HG02610 (cell line): ENCODE measurements around the gene DPP6.
"Not testable (repeated sequence)": the region's sequence is repeated elsewhere in the genome, so short reads cannot be mapped to it uniquely, and the experiment has no call there.

Source experiments
- ATAC-seq: cut with Tn5 transposase; IDR thresholded peaks from one replicate; pipeline ENCODE4 v1.9.1; 2021; ENCODE audit warnings: mild to moderate bottlenecking, moderate library complexity; ENCODE audit not compliant: unreplicated experiment

DPP6 gene

DNA sequence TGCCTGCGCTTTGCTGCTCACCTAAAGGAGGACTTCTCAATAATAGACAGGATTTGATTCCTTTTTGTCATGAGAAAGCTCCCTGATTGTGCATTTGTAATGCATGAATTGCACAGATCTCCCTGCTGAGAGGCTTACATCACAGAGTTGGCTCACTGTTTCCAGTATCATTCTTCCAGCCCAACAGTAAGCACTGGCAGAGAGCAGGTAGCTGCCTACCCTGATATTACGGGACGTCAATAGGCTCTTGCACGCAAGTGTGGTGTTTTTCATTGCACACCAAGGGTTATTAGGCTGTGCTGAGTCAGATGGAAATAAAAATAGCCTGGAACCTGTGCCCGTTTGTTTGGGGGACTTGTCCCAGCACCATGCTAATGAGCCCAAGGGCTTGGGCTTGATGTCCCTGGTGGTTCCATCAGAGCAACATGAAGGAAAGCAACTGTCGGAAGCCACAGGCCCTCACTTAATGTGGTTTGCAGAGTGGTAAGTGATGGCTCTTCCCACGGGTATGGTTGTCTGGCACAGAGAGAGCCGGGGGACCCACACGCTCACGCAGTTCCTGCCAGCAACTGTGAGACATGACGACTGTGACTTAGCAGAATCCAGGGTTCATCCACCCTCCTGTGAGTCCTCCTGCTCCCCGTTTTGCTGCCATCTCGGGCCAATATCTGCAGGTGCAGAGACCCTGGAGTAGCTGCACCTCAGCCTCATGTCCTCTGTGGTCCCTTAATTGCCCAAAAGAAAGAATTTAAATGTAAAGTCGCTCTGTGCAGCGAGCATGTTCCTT lies 20.4 kb downstream of the DPP6 start:
- not testable (repeated sequence) for ATAC-seq

DNA sequence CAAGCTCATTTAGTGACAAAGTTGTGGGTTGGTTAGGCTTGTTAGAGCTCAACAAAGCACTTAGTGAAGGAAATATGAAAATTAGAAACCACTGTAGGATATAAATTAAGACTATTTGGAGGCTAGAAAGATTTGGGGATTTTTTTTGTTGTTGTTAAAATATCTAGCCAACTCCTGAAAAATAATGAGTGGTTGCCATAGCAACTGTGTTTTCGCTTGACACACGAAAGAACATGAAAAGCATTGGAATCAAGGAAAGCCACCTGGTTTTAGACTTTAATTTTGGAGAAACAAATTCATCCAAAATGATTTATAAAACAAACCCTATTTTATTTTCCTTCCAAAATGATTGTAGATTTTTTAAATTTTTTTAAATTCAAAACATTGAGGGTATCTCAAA lies 26.3 kb downstream of the DPP6 start:
- not testable (repeated sequence) for ATAC-seq

DNA sequence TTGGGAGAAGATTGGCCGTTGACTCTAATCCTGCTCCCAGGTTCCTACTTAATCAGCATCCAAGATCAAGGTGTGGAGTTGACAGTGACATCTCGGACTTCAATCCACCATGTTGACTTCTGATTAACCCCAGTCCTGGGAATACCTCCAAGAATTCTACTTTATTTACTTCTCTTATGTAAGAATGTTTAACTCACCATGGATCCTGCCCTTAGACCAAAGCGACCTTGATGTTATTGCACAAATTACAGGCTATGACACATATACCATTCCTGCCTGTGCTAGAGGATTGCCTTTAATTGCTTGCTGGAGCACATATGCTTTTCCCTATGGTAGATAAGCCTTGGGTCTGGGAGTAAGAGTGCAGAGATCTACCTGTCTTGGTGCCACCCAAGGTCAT lies 28.1 kb downstream of the DPP6 start:
- ATAC-seq = not testable (repeated sequence)

DNA sequence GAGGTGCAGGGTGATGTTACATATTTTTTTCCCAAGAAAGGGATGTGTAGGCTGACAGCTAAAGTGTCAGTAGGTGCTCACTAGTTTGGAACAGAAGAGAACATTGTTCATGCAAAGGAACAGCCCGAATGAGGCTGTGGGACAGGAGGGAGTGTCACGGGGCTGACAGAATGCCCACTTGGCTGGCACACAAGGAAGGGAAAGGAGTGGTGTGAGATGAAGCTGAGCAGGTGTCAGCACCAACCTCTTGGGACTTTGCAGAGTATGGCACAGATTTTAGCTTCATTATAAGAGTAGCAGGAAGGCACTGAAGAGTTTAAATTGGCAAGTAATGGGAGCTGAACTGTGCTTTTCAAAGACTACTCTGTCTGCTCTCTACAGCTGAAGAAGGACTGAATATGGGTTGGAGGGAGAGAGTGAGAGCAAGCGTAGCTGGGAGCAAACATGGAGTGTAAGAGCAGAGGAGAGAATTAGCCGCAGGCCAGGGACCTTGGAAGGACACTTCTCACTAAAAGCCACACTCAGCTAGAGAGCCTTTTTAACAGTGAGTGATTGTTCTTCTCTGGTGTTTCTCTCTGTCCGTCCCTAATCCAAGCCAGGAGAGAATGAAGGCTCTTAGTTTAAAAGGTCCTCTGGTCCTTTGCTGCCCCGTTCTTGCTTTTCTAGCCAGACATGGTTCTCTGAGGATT lies 35.0 kb downstream of the DPP6 start:
- not testable (repeated sequence) for ATAC-seq

DNA sequence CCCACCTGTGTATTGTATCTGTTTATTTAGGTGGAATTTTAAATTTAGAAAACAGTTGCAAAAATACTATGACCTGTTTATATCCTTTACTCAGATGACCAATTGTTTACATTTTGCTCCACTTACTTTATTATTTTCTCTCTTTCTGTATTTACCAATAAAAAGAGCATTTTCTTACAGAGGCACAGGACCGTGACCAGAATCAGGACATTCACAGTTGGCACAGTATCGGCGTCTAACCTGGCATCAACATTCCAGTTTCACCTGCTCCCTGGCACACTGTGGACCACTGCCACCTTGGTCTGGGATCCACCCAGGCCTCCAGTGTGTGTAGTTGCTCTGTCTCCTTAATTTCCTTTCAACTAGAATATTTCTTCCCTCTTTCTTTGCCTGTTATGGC lies 39.9 kb downstream of the DPP6 start:
- not testable (repeated sequence) for ATAC-seq

DNA sequence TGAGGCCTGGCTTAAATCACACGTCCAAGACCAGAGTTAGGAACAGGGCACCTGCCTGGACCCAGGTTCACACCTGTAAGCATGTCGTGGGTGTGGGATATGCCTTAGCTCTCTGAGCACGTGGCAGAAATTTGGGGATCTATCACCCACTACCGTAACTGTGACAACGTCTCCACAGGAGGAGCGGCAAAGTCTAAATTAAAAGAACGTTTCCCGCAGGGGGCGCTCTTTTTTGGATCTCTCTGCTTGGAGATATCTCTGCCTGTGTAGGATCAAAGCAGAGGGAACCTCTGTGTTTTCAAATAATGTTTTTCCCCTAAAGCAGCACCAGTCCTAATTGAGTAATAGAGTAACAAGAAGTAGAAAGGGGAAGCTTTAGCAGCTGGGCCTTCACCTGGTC lies 43.0 kb downstream of the DPP6 start:
- ATAC-seq = not testable (repeated sequence)

DNA sequence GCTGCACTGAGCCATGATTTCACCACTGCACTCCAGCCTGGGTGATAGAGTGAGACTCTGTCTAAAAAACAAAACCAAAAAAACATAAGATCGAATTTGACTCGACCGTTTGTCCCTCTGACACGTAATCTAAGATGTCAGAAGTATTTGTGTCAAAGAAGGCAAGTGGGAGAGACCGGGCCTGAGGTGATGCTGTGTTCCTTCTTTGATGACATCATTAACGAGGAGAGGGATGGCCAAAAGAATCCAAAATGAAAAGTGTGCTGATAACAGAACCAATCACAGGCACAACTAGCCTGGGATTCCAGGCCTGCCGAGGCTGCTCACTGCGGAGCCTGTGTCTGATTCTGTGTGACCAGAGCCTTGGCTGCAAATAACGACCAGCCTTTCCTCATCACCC lies 52.9 kb downstream of the DPP6 start:
- ATAC-seq = not testable (repeated sequence)

DNA sequence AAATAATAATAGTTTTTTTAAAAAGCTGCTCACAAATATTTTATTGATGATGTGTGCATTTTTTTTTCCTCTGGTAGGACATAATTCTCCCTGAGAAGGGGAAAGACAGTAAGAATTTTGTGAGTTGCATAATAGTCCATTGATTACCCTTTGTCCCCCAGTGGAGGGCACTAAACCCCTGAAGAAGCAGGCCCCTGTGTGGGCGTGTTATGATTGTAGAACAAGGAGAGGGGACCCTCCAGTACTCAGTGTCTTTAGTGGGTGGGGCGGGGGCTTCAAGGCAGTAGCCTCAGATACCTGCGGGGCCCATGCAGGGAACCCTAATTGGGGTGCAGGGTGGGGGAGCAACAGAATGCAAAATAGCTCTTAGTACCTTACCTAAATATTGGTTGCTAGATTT lies 57.4 kb downstream of the DPP6 start:
- not testable (repeated sequence) for ATAC-seq

DNA sequence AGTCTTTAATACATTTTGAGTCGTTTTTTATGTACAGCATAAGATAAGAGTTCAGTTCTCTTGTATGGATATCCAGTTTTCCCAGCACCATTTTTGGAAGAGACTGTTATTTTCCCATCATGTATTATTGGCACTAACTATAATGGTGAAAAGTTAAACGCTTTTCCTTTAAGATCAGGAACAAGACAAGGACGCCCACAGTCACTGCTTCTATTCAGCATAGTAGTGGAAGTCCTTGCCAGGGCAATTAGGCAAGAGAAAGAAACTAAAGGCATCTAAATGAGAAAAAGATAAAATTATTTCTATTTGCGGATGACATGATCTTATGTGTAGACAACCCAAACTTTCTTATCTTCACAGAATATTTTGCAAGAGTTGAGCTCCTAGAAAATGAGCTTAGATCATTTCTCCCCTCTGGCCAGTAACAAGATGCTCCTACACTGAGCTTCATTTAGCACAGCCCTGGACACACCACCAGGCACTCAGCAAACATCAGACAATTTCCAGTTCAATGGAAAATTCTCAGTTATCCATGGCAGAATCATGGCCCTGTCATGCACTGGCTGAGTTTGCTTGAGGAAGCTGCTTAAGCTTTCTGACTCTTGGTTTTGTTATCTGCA lies 61.6 kb downstream of the DPP6 start:
- not testable (repeated sequence) for ATAC-seq

DNA sequence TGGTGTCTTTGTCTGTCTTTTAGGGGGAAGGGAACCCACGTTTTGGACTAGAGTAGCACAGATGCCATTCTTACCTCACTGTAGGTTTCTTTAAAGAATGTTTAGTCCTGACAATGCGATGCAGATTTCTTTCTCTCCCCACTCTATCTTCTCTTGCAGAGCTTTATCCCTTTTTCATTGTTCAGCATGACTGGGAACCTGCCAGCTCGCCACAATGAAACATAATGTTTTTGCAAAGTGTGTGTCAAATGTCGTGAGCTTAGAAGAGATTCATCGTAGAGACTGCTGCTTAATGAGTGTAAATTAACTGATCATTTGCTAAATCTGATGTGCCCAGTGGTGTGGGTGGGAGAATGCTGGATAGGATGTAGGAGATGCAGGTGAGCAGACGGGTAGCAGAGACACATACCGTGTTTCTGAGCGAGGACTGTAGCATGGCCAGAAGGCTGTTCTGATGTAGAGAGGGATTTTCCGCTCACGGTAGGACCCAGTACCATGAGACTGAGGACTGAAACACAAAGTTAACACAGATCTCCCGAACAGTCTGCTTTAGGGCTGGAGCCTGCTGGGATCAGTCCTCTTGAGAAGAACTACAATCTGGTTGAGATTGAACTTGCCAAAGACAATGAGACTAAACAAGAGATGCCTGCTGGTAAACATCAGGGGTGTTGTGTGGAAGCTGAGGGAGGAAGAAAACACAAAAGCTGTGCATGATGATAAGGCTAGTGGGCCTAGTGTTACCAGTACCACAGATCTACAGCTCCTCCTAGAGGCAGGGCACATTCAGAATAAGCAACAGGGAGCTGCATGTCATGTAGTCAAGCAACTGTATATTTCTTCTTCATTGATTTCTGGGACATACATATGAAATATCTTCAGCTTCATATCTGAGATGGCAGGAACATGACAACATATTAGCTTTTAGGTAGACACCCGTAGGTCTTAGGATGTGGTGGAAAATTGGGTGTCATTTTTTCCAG lies 65.5 kb downstream of the DPP6 start:
- not testable (repeated sequence) for ATAC-seq

DNA sequence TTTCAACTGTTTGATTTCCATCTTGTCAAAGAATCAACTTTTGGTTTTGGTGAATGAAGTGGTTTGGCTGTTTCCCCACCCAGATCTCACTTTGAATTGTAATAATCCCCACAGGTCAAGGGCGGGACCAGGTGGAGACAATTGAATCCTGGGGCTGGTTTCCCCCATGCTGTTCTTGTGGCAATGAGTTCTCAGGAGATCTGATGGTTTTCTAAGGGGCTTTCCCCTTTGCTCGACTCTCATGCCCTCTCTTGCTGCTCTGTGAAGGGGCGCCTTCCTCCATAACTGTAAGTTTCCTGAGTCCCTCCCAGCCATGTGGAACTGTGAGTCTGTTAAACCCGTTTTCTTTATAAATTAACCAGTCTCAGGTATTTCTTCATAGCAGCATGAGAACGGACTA lies 68.6 kb downstream of the DPP6 start:
- not testable (repeated sequence) for ATAC-seq

DNA sequence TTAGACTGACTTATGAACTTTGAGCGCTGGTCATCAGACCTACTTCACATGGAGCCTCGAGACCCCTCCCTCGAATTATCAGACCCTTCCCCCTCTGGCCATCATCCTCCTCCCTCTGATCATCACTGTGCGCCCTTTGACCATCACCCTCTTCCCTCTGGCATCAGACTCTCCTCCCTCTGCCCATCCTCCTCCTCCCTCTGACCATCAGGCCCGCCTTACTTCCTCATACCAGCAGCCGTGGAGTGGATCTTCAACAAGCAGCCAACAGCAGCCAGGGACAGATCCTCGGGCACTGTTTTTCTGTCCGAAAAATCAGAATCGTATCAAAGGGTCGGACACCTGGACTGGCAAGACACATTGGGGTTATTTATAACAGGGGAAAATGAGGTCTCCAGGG lies 70.5 kb downstream of the DPP6 start:
- not testable (repeated sequence) for ATAC-seq

DNA sequence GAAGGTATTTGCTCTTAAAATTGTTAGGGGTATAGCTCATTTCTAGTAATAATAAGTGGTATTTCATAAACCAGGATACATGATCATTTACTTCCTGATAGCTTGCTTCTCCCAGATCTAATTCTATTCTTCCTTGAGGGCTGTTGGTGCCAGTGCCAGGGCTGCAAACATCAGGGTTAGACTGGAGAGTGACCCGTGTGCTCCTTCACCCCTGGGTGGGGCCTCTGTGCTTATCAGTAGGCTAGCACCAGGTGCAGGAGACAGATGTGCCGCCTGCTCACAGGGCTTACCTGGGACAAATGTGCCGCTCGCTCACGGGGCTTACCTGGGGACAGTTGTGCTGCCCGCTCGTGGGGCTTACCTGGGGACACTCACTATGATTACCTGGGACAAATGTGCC lies 71.2 kb downstream of the DPP6 start:
- ATAC-seq = not testable (repeated sequence)

DNA sequence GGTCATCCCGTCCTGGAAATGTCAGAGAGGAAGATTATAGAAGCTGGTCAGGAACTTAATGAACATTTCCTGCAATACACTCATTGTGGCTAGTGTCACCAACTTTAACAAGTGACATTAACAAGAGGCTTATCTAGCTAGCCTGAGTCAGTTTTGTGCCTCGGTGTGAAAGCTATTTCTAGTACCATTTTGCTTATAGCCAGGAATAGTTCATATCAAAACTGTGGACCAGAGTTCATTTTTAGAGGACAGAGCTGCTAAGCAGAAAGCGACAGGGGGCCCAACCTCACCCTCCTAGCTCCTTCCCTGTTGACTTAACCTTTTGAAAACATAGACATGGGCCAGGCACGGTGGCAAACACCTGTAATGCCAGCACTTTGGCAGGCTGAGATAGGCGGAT lies 76.9 kb downstream of the DPP6 start:
- not testable (repeated sequence) for ATAC-seq

DNA sequence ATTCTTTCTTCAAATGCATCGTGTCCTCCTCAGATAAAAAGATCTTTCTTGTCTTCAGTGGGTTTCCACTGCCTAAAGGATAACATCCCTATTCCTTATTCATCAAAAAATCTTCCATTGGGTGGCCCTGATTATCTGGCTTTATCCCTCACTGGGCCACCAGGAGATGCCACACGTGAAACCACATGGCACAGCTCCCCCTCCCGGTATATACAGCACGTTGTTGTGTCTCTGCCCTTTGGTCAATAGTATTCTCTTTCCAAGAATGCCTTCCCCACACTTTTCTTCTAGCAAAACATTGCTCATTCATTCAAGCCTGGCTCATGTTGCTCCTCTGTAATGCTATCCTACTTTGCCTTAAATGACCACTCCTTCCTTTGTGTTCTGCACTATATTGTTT lies 80.4 kb downstream of the DPP6 start:
- not testable (repeated sequence) for ATAC-seq

DNA sequence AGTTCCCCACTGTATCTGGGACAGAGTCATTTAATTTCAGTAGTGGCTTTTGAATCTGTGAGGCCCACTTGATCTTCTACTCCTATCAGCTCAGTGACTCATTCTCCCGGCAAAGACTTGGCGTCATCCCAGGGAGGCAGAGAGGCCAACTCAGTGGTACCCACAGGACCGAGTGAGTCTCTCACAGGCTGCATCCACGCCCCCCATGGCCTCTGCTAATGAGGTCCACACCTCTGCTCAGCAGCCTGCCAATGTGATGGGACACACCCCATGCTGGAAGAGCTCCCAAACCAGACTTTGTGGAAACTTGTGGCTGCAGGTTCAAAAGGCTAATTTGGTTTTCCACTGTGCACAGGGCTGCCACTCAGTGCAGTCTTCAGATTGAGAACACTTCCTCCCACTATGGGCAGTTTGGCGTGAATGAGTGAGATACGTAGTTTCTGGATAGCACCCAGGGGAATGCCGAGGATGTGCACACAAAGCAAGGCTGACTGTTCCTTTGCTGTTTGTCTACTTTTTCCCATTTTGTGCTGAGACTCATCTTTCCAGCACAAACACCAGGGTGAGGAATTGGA lies 81.6 kb downstream of the DPP6 start:
- ATAC-seq = not testable (repeated sequence)

DNA sequence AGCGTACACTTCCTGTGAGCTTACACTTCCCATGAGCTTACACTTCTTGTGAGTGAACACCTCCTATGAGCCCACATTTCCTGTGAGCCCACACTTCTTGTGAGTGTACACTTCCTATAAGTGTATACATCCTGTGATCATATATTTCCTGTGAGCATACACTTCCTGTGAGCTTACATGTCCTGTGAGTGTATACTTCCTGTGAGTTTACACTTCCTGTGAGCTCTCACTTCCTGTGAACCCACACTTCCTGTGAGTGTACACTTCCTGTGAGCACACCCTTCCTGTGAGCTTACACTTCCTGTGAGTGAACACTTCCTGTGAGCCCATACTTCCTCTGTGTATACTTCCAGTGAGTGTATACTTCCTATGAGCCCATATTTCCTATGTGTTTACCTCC lies 82.5 kb downstream of the DPP6 start:
- ATAC-seq = not testable (repeated sequence)

DNA sequence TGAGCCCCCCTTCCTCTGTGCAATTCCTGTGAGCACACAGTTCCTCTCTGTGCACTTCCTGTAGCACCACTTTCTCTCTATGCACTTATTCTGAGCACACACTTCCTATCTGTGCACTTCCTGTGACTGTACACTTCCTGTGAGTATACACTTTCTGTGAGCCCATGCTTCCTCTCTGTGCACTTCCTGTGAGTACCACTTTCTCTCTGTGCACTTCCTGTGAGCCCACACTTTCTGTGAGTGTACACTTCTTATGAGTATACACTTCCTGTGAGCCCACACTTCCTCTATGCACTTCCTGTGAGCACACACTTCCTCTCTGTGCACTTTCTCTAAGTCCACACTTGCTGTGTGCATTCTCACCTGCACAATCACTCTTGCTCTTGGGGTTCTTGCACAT lies 83.4 kb downstream of the DPP6 start:
- not testable (repeated sequence) for ATAC-seq

DNA sequence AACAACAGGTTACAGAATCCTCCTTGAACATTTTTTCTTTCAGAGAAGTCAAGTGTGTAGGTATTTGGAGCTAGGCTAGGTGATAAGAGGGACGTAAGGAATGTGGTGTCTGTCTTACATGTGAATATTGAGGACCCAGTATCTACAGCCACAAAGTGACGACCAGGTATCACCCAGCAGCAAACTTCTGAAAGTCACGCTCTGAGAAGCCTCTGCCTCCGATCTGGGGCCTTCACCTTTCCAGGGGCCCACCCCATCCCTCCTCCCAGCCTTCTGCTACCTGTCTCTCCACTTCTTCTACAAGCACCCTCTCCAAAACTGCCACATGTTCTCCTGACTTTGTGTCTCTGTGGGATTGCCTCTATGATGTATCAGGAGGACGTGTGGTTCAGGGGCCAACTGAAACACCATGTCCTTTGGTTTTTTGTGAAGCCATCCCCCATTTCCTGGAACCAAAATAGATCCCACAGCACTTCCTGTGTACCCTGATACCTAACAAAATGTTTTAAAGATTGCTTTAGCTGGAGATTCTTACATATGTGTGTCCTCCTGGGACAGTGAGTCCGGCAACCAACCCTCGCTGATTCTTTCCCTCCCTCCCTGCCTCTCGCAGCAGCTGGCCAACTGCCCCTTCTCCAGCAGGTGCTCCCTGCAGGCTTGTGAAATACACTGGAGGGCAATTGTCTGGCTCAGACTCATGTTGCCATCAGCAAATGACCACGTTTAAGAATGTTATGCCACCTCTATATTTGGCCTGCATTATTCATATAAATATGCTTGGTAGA lies 93.9 kb downstream of the DPP6 start:
- ATAC-seq = not testable (repeated sequence)

DNA sequence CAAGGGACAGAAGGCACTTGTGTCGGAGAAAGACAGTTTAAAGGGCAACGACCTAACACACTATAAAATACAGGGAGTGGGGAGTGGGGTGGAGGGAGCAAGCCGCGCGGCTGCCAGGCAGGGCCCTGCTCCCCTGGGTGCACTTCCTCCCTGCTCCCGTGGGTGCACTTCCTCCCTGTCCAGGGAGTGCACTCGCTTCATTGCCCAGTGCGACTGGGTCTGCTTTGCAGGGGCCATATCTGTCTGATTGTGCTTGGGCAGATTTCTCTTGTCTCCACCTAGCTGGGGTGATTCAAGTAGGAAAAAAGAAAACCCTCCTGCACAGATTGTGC lies 94.5 kb downstream of the DPP6 start:
- peak; percentile 49 for ATAC-seq
